HCT116 (cell line): ENCODE measurements around the gene TK2. TPM values are rescaled to one million over a fixed set of nuclear protein-coding genes. Genes with fewer than 3 reads are reported as not detected.

Experiments used
- ATAC-seq: fragments of 200-7000 bp; cut with Tn5 transposase; 2 replicates; pipeline ENCODE4 v1.9.1; 2020; ENCODE audit warnings: mild to moderate bottlenecking, moderate library complexity
- BruUV-seq: library from RNA; stranded (reverse); fragments of 400-500 nt; replicated peaks from 2 replicates; lab custom pipeline; 2021; lab: Mats Ljungman, UMichigan
- CTCF ChIA-PET: fragments of 300-600 bp; sonication (Branson Sonifier 250); formaldehyde crosslinking; loops from one replicate; lab custom pipeline; 2021; ENCODE audit warnings: antibody characterized with exemption; lab: Charles Lee
- POLR2A ChIA-PET: fragments of 300-600, 350-600 bp; sonication (Branson Sonifier 250); formaldehyde crosslinking; loops from one replicate; lab custom pipeline; 2021; ENCODE audit warnings: antibody characterized with exemption; lab: Charles Lee
- RAD21 ChIA-PET, 2 experiments: fragments of 300-600 bp; sonication (Branson Sonifier 250); formaldehyde crosslinking; loops; one replicate each; lab custom pipeline; 2023; ENCODE audit warnings: low total read pairs in 2 of 2; ENCODE audit not compliant: uncharacterized antibody in 2 of 2, unreplicated experiment in 2 of 2, low non-redundant PET in 1 of 2; lab: Charles Lee
- DNase-seq: peaks from one replicate; pipeline ENCODE4 v3.0.0-alpha.2; 2010; ENCODE audit warnings: low read depth, low spot score
- H2AFZ ChIP-seq: fragments of 200-600 bp; shearing (Covaris generic), sonication (generic); 2 replicates; pipeline ENCODE4 v1.6.1; 2017; ENCODE audit warnings: low read depth, mixed run types, mixed read lengths, antibody characterized with exemption, low read length; ENCODE audit not compliant: poor library complexity, severe bottlenecking
- H3K27ac ChIP-seq: 2 replicates; pipeline ENCODE4 v1.5.1; 2012; ENCODE audit warnings: low read depth, low read length
- H3K27me3 ChIP-seq: fragments of 200-600 bp; sonication (generic); 2 replicates; pipeline ENCODE4 v1.6.1; 2016; ENCODE audit warnings: mixed run types, low read length, mixed read lengths; ENCODE audit not compliant: insufficient read depth
- H3K36me3 ChIP-seq, 2 experiments: fragments of 200-500 bp in 1 of 2; fragments of 200-600 bp in 1 of 2; sonication (Bioruptor generic) in 1 of 2; sonication (generic) in 1 of 2; 2 replicates each; pipeline versions ENCODE4 v1.5.1 to v1.6.1; 2014 to 2016; ENCODE audit warnings: low read length in 2 of 2, inconsistent platforms in 1 of 2, mixed read lengths in 1 of 2, mixed run types in 1 of 2; ENCODE audit not compliant: insufficient read depth in 2 of 2, control insufficient read depth in 1 of 2
- H3K4me1 ChIP-seq, 2 experiments: fragments of 200-600 bp in 1 of 2; sonication (generic) in 1 of 2; 2 replicates each; pipeline versions ENCODE4 v1.5.1 to v1.6.1; 2012 to 2017; ENCODE audit warnings: low read length in 2 of 2, inconsistent platforms in 1 of 2, mild to moderate bottlenecking in 1 of 2, mixed read lengths in 1 of 2, mixed run types in 1 of 2, moderate library complexity in 1 of 2; ENCODE audit not compliant: insufficient read depth in 2 of 2, control insufficient read depth in 1 of 2
- H3K4me2 ChIP-seq: fragments of 200-600 bp; sonication (generic); 2 replicates; pipeline ENCODE4 v1.6.1; 2017; ENCODE audit warnings: mixed run types, low read length, mixed read lengths
- H3K4me3 ChIP-seq, 2 experiments: fragments of 200-600 bp in 1 of 2; sonication (generic) in 1 of 2; replicated peaks in 1 of 2; 2 replicates each; pipeline ENCODE4 v1.5.1; 2011 to 2016; ENCODE audit warnings: low read length in 2 of 2, control low read depth in 1 of 2, low read depth in 1 of 2, mild to moderate bottlenecking in 1 of 2, mixed read lengths in 1 of 2, mixed run types in 1 of 2
- H3K79me2 ChIP-seq: fragments of 200-600 bp; sonication (generic); 2 replicates; pipeline ENCODE4 v1.6.1; 2017; ENCODE audit warnings: mild to moderate bottlenecking, mixed run types, low read length, moderate library complexity, mixed read lengths; ENCODE audit not compliant: insufficient read depth
- H3K9ac ChIP-seq: fragments of 200-600 bp; sonication (generic); 2 replicates; pipeline ENCODE4 v1.6.1; 2016; ENCODE audit warnings: low read length, mixed read lengths
- H3K9me2 ChIP-seq: fragments of 200-600 bp; sonication (generic), shearing (Covaris generic); 2 replicates; pipeline ENCODE4 v1.6.1; 2017; ENCODE audit warnings: mixed run types, mild to moderate bottlenecking, moderate library complexity; ENCODE audit not compliant: insufficient read depth
- H3K9me3 ChIP-seq, 2 experiments: fragments of 200-500 bp in 1 of 2; fragments of 200-600 bp in 1 of 2; sonication (Bioruptor generic) in 1 of 2; sonication (generic) in 1 of 2; 2 replicates each; pipeline ENCODE4 v1.6.1; 2014 to 2017; ENCODE audit warnings: low read length in 2 of 2, mixed read lengths in 2 of 2, inconsistent platforms in 1 of 2, low read depth in 1 of 2, mild to moderate bottlenecking in 1 of 2, mixed run types in 1 of 2, moderate library complexity in 1 of 2; ENCODE audit not compliant: control insufficient read depth in 1 of 2, insufficient read depth in 1 of 2
- H4K20me1 ChIP-seq: fragments of 200-600 bp; sonication (generic), shearing (Covaris generic); 2 replicates; pipeline ENCODE4 v1.6.1; 2017; ENCODE audit warnings: mixed run types, mild to moderate bottlenecking, moderate library complexity; ENCODE audit not compliant: insufficient read depth
- CBX3 ChIP-seq: IDR thresholded peaks from 2 replicates; pipeline ENCODE4 v1.6.1; 2012; ENCODE audit warnings: low read depth
- CEBPB ChIP-seq: IDR thresholded peaks from 2 replicates; pipeline ENCODE4 v1.6.1; 2012; ENCODE audit warnings: low read depth
- CTCF ChIP-seq, 3 experiments: fragments of 200-600 bp in 1 of 3; sonication (generic) in 1 of 3; IDR thresholded peaks in 2 of 3; conservative IDR thresholded peaks in 1 of 3; 2 replicates each; pipeline ENCODE4 v1.5.1; 2012 to 2017; ENCODE audit warnings: low read depth in 2 of 3, low read length in 2 of 3, antibody characterized with exemption in 1 of 3, borderline replicate concordance in 1 of 3, control low read depth in 1 of 3, mild to moderate bottlenecking in 1 of 3, mixed read lengths in 1 of 3, mixed run types in 1 of 3, moderate library complexity in 1 of 3; ENCODE audit not compliant: insufficient read depth in 1 of 3
- EGR1 ChIP-seq: IDR thresholded peaks from 2 replicates; pipeline ENCODE4 v1.6.1; 2012; ENCODE audit warnings: low read depth
- ELF1 ChIP-seq: IDR thresholded peaks from 2 replicates; pipeline ENCODE4 v1.6.1; 2012; ENCODE audit warnings: low read depth, borderline replicate concordance
- EZH2 ChIP-seq: fragments of 200-600 bp; sonication (generic); IDR thresholded peaks from 2 replicates; pipeline ENCODE4 v1.6.1; 2017; ENCODE audit warnings: antibody characterized with exemption, mixed run types
- MAX ChIP-seq: IDR thresholded peaks from 2 replicates; pipeline ENCODE4 v1.6.1; 2012
- POLR2A ChIP-seq: IDR thresholded peaks from 2 replicates; pipeline ENCODE4 v1.7.0; 2011; ENCODE audit warnings: borderline replicate concordance; ENCODE audit not compliant: insufficient read depth, insufficient read length; ENCODE audit errors: extremely low read depth
- POLR2AphosphoS5 ChIP-seq: IDR thresholded peaks from 2 replicates; pipeline ENCODE4 v1.6.1; 2011; ENCODE audit warnings: mild to moderate bottlenecking, low read depth, low read length, moderate library complexity
- RAD21 ChIP-seq: IDR thresholded peaks from 2 replicates; pipeline ENCODE4 v1.6.1; 2012; ENCODE audit warnings: low read depth, mild to moderate bottlenecking
- SIN3A ChIP-seq: IDR thresholded peaks from 2 replicates; pipeline ENCODE4 v1.6.1; 2012; ENCODE audit warnings: low read depth
- SP1 ChIP-seq: IDR thresholded peaks from 2 replicates; pipeline ENCODE4 v1.6.1; 2012; ENCODE audit warnings: low read depth
- TCF7L2 ChIP-seq: IDR thresholded peaks from 2 replicates; pipeline ENCODE4 v1.7.0; 2011; ENCODE audit warnings: borderline replicate concordance, inconsistent platforms; ENCODE audit not compliant: insufficient read depth, insufficient read length; ENCODE audit errors: extremely low read depth
- YY1 ChIP-seq: IDR thresholded peaks from 2 replicates; pipeline ENCODE4 v1.6.1; 2011; ENCODE audit warnings: low read length, low read depth, moderate library complexity, mild to moderate bottlenecking; ENCODE audit not compliant: insufficient replicate concordance; ENCODE audit errors: extremely low read depth
- ZFX ChIP-seq: fragments of 450-650 bp; IDR thresholded peaks from 2 replicates; pipeline ENCODE4 v1.6.1; 2017
- ZNF274 ChIP-seq: fragments of 200-500 bp; sonication (Bioruptor generic); IDR thresholded peaks from 2 replicates; pipeline ENCODE4 v1.6.1; 2014; ENCODE audit warnings: mild to moderate bottlenecking, low read depth, low read length, inconsistent platforms
- intact Hi-C: fragments of 100-400 bp; cut with micrococcal nuclease; formaldehyde crosslinking; loops from 2 replicates; pipeline ENCODE4 v1.10.0; 2022
- total RNA-seq: library from RNA; stranded (reverse); gene quantifications from one replicate; pipeline ENCODE4 v1.2.1, GENCODE V29; 2021; ENCODE audit not compliant: unreplicated experiment

TK2 gene
- total RNA-seq, 1 experiment from 2014 or later, result 15.4 TPM

- TF ChIP-seq ELF1 (no peak), MAX (no peak), EZH2 (no peak), TCF7L2 (no peak), ZNF274 (no peak), CBX3 (no peak), POLR2AphosphoS5 (no peak), YY1 (no peak), SP1 (no peak), EGR1 (no peak), ZFX (no peak), POLR2A (no peak), CEBPB (no peak), SIN3A (no peak), CTCF (IDR thresholded peaks at IDR 0.05 in 2 of 3, conservative IDR thresholded peaks at IDR 0.05 in 1 of 3; ENCODE audit: borderline replicate concordance in 1 of 3, insufficient read depth in 1 of 3, low read depth in 2 of 3, low read length in 2 of 3) (no peak), RAD21 (no peak)
- H3K4me2 ChIP-seq, result no peak overlapping the region
- H3K9me3 ChIP-seq, result no peaks in the 10 kb centered on the region
- no peak for DNase-seq
- H3K4me1 ChIP-seq, result peaks cover 16 to 29% of the 10 kb centered on the region in 2 experiments
- no peaks in the 10 kb centered on the region for H3K79me2 ChIP-seq
- no peak for ATAC-seq
- RAD21 ChIA-PET, result no interaction called here
- intact Hi-C loops, result loop anchor here (1.0 to 5.0 kb wide), 3 partner anchors 73 to 137 kb away; no protein-coding TSS in a partner anchor
- BruUV-seq, result no TSS peak
- CTCF ChIA-PET, result interaction anchor here (2.4 kb wide), 1 partner anchor 72 kb away, joined by 10 read pairs; no protein-coding TSS in a partner anchor
- H3K36me3 ChIP-seq, result no peaks in the 10 kb centered on the region
- no peak overlapping the region for H3K27ac ChIP-seq
- no peaks in the 10 kb centered on the region for H4K20me1 ChIP-seq
- H3K4me3 ChIP-seq, result no peak overlapping the region
- no peaks in the 10 kb centered on the region for H3K9me2 ChIP-seq
- H3K9ac ChIP-seq, result no peak overlapping the region
- POLR2A ChIA-PET, result no interaction called here
- no peak overlapping the region for H2AFZ ChIP-seq
- no peaks in the 10 kb centered on the region for H3K27me3 ChIP-seq
Measured at GRCh38 chr16:66479661-66480264, 70.2 kb downstream of the TK2 start.
